Measurements from ENCODE around the gene CENPV.

The CENPV gene

DNA sequence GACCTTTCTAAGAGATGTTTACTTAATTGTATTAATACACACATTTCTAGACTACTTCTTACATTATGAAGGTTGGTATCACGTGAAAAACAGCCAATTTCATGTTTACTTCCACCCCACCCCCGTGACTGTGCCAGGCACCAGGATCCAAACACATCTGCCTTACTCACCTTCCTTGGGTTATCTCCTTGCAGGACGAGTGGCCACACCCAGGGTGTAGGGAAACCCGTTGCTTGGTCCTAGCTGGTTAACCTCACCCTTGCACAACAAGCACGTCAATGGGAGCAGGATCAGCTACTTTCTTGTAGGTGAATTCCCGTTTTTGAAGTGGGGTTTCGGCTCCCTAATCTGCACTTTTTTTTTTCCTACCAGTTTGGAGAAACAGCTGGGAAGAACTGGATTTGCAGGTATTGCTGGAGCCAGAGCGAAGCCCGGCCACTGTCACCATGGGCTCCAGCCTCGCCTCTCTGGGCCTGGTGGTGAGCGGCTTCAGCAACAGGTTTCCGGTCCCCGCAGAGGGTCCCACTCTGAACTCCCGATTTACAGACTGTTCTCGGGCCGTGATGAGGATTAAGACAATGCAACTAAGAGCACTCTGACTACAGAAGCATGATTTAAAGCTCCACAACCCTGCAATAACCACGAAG, 25.5 kb upstream of the CENPV start:
- Mint-ChIP-seq H3K36me3 (peaks cover 10% of the 10 kb centered on the region), H3K27ac (no peak overlapping the region), H3K4me3 (peak overlapping the region; percentile 8), H3K9me3 (no peaks in the 10 kb centered on the region), H3K4me1 (peaks cover 26% of the 10 kb centered on the region), H3K27me3 (no peaks in the 10 kb centered on the region)
- ATAC-seq (ENCODE audit: low read depth) (no peak), DNase-seq (ENCODE audit: low spot score in 2 of 2) (no peak)

GRCh38 chr17:16377941-16378341, 24.7 kb upstream of the CENPV start:
- Mint-ChIP-seq H3K4me1 (peaks cover 18% of the 10 kb centered on the region), H3K27ac (no peak overlapping the region), H3K27me3 (no peaks in the 10 kb centered on the region), H3K36me3 (peaks cover 10% of the 10 kb centered on the region), H3K9me3 (no peaks in the 10 kb centered on the region), H3K4me3 (no peak overlapping the region)
- DNase-seq (ENCODE audit: low spot score in 2 of 2) (no peak), ATAC-seq (ENCODE audit: low read depth) (no peak)

- no peak for DNase-seq (ENCODE audit: low spot score in 2 of 2)
- H3K4me3 Mint-ChIP-seq: no peak overlapping the region
- H3K9me3 Mint-ChIP-seq: no peaks in the 10 kb centered on the region
- ATAC-seq (ENCODE audit: low read depth): no peak
- H3K27ac Mint-ChIP-seq: no peak overlapping the region
- H3K27me3 Mint-ChIP-seq: no peaks in the 10 kb centered on the region
- H3K36me3 Mint-ChIP-seq: no peaks in the 10 kb centered on the region
- no peaks in the 10 kb centered on the region for H3K4me1 Mint-ChIP-seq
These were observed 21.1 kb upstream of the CENPV start for GRCh38 chr17:16374146-16374938.

GRCh38 chr17:16371742-16372141, 18.5 kb upstream of the CENPV start:
- no peak for ATAC-seq (ENCODE audit: low read depth)
- Mint-ChIP-seq H3K4me3 (no peak overlapping the region), H3K9me3 (no peaks in the 10 kb centered on the region), H3K27ac (no peak overlapping the region), H3K36me3 (no peaks in the 10 kb centered on the region), H3K4me1 (no peaks in the 10 kb centered on the region), H3K27me3 (no peaks in the 10 kb centered on the region)
- DNase-seq (ENCODE audit: low spot score in 2 of 2): no peak

GRCh38 chr17:16364625-16365024, 11.4 kb upstream of the CENPV start:
- Mint-ChIP-seq H3K36me3 (no peaks in the 10 kb centered on the region), H3K4me1 (no peaks in the 10 kb centered on the region), H3K27me3 (no peaks in the 10 kb centered on the region), H3K9me3 (no peaks in the 10 kb centered on the region), H3K27ac (no peak overlapping the region), H3K4me3 (no peak overlapping the region)
- no peak for ATAC-seq (ENCODE audit: low read depth)
- DNase-seq (ENCODE audit: low spot score in 2 of 2): no peak

GRCh38 chr17:16363749-16364536, 10.7 kb upstream of the CENPV start:
- Mint-ChIP-seq H3K9me3 (no peaks in the 10 kb centered on the region), H3K4me1 (no peaks in the 10 kb centered on the region), H3K4me3 (no peak overlapping the region), H3K27ac (no peak overlapping the region), H3K36me3 (no peaks in the 10 kb centered on the region), H3K27me3 (no peaks in the 10 kb centered on the region)
- ATAC-seq (ENCODE audit: low read depth) (peak; percentile 98), DNase-seq (ENCODE audit: low spot score in 2 of 2) (peak; percentile 68 to 69)

GRCh38 chr17:16361874-16362273, 8.6 kb upstream of the CENPV start:
- Mint-ChIP-seq H3K36me3 (no peaks in the 10 kb centered on the region), H3K9me3 (no peaks in the 10 kb centered on the region), H3K4me3 (no peak overlapping the region), H3K4me1 (no peaks in the 10 kb centered on the region), H3K27me3 (no peaks in the 10 kb centered on the region), H3K27ac (no peak overlapping the region)
- DNase-seq (ENCODE audit: low spot score in 2 of 2) (no peak), ATAC-seq (ENCODE audit: low read depth) (no peak)

DNA sequence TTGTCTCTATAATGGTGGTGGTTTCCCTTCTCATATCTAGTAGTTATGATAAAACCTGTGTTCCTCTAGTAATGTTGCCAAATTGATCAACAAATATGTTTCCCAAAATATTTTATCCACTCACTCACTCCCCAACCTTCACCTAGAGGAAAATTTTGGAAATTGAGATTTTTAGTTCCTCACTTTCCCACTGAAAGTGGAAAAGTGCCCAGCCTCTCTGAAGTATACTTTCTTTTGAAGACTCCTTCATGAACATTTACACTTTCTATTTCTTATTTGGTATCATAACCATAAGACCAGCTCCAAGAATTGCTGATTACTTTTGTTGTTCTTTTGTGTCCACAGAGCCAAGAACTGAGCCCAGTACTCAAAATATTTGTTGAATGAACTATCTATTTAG, 5.1 kb upstream of the CENPV start:
- Mint-ChIP-seq H3K9me3 (no peaks in the 10 kb centered on the region), H3K27me3 (no peaks in the 10 kb centered on the region), H3K27ac (no peak overlapping the region), H3K4me1 (no peaks in the 10 kb centered on the region), H3K36me3 (no peaks in the 10 kb centered on the region), H3K4me3 (no peak overlapping the region)
- no peak for ATAC-seq (ENCODE audit: low read depth)
- no peak for DNase-seq (ENCODE audit: low spot score in 2 of 2)

GRCh38 chr17:16354585-16354984, 1.3 kb upstream of the CENPV start:
- Mint-ChIP-seq H3K9me3 (no peaks in the 10 kb centered on the region), H3K4me3 (peak overlapping the region; percentile 37), H3K27ac (no peak overlapping the region), H3K27me3 (no peaks in the 10 kb centered on the region), H3K4me1 (peaks cover 10% of the 10 kb centered on the region), H3K36me3 (no peaks in the 10 kb centered on the region)
- DNase-seq (ENCODE audit: low spot score in 2 of 2) (no peak), ATAC-seq (ENCODE audit: low read depth) (no peak)

DNA sequence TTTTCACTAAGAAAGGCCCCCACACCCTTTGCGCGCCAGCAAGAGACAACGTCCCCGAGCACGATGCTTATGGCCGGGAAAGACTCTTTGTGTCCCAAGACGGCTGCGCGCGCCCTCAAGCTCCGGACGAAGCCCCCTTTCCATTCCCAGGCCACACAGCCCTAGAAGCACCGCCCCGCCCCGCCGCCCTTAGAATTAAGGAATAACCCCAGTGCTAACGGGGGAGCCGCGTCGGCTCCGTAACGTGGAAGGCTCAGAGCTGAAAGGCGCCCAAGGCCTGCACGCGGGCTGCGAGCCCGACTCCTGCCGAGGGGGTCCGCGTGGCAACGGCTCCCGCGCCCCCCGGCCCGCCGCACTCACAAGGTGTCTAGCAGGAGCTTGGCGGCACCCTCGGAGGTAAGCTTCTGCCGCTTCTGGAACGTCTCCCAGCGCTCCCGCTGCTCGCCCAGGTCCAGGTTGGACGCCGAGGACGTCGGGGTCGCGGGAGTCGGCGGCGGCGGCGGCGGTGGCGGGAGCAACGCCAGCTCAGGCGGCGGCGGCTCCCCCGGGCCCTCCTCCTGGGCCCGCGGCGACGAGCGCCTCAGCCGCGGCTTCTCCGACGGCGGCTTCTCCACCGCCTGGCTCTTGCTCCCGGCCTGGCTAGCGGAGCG, 477 bp downstream of the CENPV start:
- H3K36me3 Mint-ChIP-seq: peaks cover 2% of the 10 kb centered on the region
- H3K4me1 Mint-ChIP-seq: peaks cover 10% of the 10 kb centered on the region
- no peak overlapping the region for H3K27ac Mint-ChIP-seq
- ATAC-seq (ENCODE audit: low read depth) (peak; percentile 65), DNase-seq (ENCODE audit: low spot score in 2 of 2) (peak; percentile 33 to 72)
- no peaks in the 10 kb centered on the region for H3K27me3 Mint-ChIP-seq
- peak overlapping the region; percentile 89 for H3K4me3 Mint-ChIP-seq
- no peaks in the 10 kb centered on the region for H3K9me3 Mint-ChIP-seq

DNA sequence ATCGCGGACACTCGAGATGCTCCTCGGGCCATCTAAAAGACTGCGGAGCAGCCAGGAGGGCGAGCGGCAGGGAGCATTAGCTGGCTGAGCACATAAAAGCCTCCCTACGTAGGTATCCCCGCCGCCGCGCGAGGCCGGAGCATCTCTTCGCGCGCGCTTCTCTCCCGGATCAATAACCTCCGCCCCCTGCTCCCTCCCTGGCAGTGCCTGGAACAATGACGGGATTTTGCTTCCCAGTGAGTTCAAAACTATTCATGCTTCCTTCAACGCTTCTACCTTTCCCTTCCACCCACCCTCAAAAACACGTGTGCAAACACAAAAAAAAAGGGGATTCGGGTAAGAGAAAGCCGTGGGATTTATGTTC, 984 bp downstream of the CENPV start:
- no peak overlapping the region for H3K27ac Mint-ChIP-seq

GRCh38 chr17:16351831-16352230, 1.4 kb downstream of the CENPV start:
- Mint-ChIP-seq H3K9me3 (no peaks in the 10 kb centered on the region), H3K4me3 (peak overlapping the region; percentile 89), H3K4me1 (peaks cover 10% of the 10 kb centered on the region), H3K27me3 (no peaks in the 10 kb centered on the region), H3K36me3 (peaks cover 5% of the 10 kb centered on the region), H3K27ac (no peak overlapping the region)
- DNase-seq (ENCODE audit: low spot score in 2 of 2) (no peak), ATAC-seq (ENCODE audit: low read depth) (no peak)

More for the DNA sequence above, 984 bp downstream of the CENPV start:
- H3K4me3 Mint-ChIP-seq: peak overlapping the region; percentile 89
- H3K36me3 Mint-ChIP-seq: peaks cover 5% of the 10 kb centered on the region
- no peaks in the 10 kb centered on the region for H3K9me3 Mint-ChIP-seq
- no peaks in the 10 kb centered on the region for H3K27me3 Mint-ChIP-seq
- ATAC-seq (ENCODE audit: low read depth): no peak
- peaks cover 10% of the 10 kb centered on the region for H3K4me1 Mint-ChIP-seq
- DNase-seq (ENCODE audit: low spot score in 2 of 2): no peak

GRCh38 chr17:16349431-16349830, 3.8 kb downstream of the CENPV start:
- Mint-ChIP-seq H3K9me3 (no peaks in the 10 kb centered on the region), H3K27ac (no peak overlapping the region), H3K4me3 (no peak overlapping the region), H3K4me1 (peaks cover 10% of the 10 kb centered on the region), H3K27me3 (no peaks in the 10 kb centered on the region), H3K36me3 (peaks cover 10% of the 10 kb centered on the region)
- ATAC-seq (ENCODE audit: low read depth): no peak
- no peak for DNase-seq (ENCODE audit: low spot score in 2 of 2)

GRCh38 chr17:16348586-16348985, 4.7 kb downstream of the CENPV start:
- Mint-ChIP-seq H3K27ac (no peak overlapping the region), H3K4me3 (no peak overlapping the region)
- ATAC-seq (ENCODE audit: low read depth): no peak

More at GRCh38 chr17:16348586-16348985, 4.7 kb downstream of the CENPV start:
- Mint-ChIP-seq H3K4me1 (peaks cover 10% of the 10 kb centered on the region), H3K9me3 (no peaks in the 10 kb centered on the region), H3K27me3 (no peaks in the 10 kb centered on the region), H3K36me3 (peaks cover 14% of the 10 kb centered on the region)
- no peak for DNase-seq (ENCODE audit: low spot score in 2 of 2)
